ENCODE measurements around the gene EXOC7.

Gene EXOC7

DNA sequence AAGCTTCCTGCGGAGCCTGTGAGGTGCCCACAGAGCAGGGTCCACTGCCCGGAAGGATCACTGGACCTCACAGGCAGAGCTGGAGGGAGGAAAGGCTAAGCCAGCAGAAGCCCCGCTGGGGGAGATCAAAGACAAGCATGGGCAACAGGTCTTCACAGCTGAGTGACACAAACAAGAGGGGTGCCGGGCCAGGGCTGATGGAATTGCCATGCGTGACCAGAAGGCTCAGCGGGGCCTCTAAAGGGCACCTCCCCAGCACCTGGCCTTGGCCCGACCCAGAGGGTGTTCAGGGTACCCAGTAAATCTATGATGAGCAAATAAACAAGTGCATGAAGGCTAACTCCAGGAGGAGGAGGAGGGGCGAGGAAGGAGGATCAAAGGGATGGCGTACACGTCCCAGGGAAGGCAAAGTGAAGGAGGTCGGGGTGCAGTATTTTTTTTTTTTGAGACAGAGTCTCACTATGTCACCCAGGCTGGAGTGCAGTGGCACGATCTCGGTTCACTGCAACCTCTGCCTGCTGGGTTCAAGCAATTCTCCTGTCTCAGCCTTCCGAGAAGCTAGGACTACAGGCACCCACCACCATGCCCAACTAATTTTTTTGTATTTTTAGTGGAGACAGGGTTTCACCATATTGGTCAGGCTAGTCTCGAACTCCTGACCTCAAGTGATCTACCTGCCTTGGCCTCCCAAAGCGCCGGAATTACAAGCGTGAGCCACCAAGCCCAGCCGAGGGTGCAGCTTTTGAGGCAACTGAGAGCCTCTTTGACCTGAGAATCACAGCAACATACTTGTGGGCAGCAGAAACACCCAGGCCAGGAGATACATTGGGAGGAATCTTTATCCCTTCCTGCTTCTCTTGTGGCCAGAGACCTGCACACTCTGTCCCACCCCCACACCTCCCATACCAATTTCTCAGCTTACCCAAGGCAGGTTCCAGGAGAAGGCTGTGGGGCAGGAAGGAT, 16.1 kb upstream of the EXOC7 start:
- no peak for DNase-seq

DNA sequence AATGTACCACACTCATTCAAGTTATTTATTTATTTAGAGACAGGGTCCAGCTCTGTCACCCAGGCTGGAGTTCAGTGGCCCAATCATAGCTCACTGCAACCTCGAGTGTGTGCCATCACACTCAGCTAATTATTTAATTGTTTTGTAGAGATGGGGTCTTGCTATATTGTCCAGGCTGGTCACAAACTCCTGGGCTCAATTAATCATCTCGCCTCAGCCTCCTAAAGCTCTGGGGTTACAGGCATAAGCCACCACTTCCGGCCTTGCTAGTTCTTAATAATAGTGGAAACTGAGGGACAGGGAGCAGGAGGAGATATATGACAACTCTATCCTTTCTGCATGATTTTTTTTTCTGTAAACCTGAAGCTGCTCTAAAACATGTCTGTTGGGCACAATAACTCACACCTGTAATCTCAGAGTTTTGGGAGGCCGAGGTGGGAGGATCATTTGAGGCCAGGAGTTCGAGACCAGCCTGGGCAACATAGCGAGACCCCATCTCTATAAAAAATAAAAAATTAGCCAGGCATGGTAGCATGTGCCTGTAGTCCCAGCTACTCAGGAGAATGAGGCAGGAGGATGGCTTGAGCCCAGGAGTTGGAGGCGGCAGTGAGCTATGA, 11.7 kb upstream of the EXOC7 start:
- no peak for DNase-seq

DNA sequence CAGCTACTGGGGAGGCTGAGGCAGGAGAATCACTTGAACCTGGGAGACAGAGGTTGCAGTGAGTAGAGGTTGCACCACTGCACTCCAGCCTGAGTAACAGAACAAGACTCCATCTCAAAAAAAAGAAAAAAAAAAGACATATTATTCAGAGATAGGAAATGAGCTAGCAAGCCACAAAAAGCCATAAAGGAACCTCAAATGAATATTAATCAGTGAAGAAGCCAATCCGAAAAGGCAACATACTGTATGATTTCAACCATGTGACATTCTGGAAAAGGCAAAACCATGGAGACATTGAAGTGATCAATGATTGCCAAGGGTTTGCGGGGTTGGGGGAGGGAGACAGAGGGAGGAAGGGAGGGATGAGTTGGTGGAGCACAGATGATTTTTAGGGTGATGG, 8.4 kb upstream of the EXOC7 start:
- no peak for DNase-seq

GRCh38 chr17:76107509-76107908, 3.9 kb upstream of the EXOC7 start:
- DNase-seq, result no peak

DNA sequence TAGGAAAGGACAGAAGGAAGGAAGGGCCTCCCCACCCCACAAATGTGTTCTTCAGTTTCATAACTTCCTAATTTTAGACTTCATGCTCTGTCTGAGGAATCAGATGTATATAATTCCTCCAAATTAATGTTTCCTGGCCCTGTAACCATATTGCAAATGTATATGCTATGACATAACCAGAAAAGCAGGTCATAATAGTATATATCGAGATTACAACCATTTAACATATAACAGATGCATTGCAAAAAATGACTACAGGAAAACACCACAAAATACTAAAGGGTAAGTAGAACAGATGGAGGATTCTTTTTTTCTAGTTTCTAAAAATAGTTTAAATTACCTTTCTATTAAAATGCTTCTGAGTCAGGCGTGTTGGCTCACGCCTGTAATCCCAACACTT, 3.1 kb upstream of the EXOC7 start:
- DNase-seq, result no peak

- no peak for DNase-seq
Observed at GRCh38 chr17:76104896-76105231, 1.3 kb upstream of the EXOC7 start.

DNA sequence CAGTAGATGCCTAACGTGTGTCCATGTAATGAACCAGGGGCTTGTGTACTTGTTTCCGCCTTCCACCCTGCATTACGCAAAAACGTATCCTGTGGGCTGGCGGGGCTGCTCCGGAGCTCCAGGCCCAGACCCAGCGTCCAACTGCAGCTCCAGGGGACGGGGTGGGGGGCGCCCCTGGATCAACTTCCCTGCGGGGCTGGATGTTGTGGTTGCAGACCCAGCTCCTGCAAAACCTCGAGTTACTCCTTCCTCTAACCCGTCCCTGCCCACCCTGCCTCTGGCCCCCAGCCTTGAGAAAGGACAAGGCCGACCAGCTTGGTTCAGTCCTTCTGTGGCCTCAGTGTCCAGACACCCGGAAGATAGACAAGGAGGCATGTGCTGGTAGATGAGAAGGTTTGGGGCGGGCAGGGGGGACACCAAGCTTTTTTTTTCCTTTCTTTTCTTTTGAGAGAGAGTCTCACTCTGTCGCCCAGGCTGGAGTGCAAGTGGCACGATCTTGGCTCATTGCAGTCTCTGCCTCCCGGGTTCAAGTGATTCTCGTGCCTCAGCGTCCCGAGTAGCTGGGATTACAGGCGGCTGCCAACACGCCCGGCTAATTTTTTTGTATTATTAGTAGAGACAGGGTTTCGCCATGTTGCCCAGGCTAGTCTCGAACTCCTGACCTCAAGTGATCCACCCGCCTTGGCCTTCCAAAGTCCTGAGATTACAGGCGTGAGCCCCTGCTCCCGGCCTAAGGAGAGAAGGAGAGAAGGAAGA, 731 bp upstream of the EXOC7 start:
- no peak for DNase-seq

DNA sequence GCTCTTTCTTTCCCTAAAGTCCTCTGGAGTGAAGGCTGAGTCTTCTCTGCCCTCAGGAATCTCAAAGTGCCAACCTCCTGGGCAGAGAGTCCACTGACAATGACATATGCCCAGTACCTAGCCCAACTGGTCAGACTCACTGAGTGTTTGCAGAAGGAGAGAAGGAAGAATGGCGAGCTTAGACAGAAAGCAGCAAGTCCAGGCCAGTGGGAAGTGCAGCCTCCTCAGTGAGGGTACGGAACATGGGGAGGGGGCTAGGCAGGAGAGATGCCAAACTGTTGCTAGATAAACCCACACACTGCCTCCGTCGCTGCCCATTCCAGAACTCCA, 678 bp downstream of the EXOC7 start:
- DNase-seq, result no peak

DNA sequence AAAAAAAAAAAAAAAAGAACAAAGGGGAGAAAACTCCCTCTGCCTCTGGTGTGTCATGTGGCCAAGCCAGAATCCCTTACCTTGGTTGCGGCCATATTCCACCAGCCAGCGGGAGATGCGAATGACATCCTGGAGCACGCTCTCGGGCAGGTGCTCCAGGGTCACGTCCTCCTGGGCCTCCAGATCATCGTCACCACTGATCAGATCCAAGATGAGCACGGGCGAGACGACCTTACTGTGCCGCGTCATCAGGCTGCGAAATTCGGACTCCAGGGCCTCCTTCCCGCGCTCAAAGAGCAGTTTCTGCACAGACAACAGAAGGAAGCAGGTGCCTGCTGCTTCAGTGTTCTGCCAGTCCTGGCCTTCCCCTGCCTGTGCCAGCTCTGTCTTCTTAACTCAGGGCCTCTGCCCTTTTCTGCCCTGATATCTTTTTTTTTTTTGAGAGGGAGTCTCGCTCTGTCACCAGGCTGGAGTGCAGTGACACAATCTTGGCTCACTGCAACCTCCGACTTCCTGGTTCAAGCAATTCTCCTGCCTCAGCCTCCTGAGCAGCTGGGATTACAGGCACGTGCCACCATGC, 5.8 kb downstream of the EXOC7 start:
- no peak for DNase-seq

DNA sequence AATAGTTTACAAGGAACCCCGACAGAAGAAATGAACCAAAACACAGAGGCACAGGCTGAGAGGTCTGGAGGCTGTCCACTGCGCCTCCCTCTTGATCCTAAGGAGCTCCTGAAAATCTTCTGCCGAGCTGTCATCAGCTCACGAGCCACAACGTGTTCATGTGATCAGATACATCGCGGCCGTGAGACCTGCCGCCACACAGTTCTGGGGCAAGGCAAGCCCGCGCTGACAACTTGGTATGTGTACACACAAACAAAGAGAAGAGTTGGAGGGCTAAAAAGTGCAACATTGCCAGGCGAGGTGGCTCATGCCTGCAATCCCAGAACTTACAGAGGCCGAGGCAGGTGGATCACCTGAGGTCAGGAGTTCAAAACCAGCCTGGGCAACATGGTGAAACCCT, 7.6 kb downstream of the EXOC7 start:
- DNase-seq, result no peak

- no peak for DNase-seq
Observed at GRCh38 chr17:76094046-76094445, 9.5 kb downstream of the EXOC7 start.

- DNase-seq, result no peak
Observed at GRCh38 chr17:76092526-76093413, 10.8 kb downstream of the EXOC7 start.

DNA sequence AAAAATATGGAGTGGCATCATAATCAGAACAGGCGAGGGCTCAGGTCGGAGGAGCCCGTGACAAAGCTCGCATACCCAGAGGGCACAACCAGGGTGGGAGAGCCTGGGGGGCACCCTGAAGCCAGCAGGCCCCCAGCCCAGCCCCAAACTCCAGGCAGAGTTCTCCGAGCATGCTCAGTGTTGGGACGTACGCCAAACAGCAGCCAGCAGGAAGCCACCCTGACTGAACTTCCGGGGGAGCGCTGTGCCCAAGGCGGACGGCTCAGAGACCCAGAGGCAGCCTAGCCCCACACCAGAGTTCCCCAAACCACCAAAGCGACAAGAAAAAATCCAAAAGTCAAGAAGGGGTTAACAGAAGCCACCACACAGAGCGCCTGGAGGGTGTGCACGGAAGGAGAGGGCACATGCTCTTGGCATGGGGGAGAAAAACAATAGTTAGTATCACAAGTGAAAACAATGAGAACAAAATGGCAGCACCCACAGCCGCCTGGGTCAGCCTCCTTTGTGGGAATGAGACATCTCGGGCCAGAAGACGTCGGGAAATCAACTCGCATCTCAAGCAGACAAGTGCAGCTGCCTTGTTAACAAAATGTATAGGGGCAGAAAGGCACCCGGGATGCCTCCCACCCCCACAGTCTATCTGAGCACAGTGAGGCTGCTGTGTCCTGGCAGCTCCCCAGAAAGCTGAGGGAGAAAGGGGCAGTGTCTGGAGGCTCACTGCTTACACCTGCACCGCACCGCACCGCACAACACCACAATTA, 11.9 kb downstream of the EXOC7 start:
- no peak for DNase-seq

- no peak for DNase-seq
Observed at GRCh38 chr17:76090517-76091129, 13.0 kb downstream of the EXOC7 start.

- DNase-seq, result no peak
Observed at GRCh38 chr17:76089680-76090516, 13.7 kb downstream of the EXOC7 start.

GRCh38 chr17:76088868-76089576, 14.6 kb downstream of the EXOC7 start:
- no peak for DNase-seq

GRCh38 chr17:76088041-76088867, 15.3 kb downstream of the EXOC7 start:
- DNase-seq, result no peak

GRCh38 chr17:76087531-76087930, 16.1 kb downstream of the EXOC7 start:
- no peak for DNase-seq

DNA sequence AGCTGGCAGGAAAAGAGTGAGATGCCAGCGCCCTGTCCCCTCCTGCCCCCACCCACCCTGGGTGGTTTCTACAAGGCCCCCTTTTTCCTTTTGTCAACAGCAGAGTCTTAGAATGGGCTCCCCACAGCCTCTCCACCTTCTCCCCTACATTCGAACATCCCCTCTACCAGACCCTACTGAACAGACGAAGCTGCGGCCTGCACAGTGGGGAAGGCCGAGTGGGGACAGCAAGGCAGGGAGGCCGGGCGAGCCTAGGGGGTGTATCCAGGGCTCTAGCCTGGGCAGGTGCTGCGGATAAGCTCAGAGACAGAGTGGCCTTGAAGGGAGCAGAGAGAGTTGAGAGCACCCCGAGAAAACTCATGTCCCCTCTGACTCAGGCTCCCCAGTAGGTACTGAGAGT, 17.2 kb downstream of the EXOC7 start:
- DNase-seq, result no peak
